ENCODE data around the gene PROKR2. TPM values are rescaled to one million over a fixed set of nuclear protein-coding genes. Genes with fewer than 3 reads are reported as not detected.
A peak's percentile ranks its signal among the peaks of the same experiment; 100 is the strongest.

PROKR2 gene
- polyA plus RNA-seq, 1 donor (not counting 4 experiments of a cell fraction or from before 2014, with no cell fraction given), result not detected

DNA sequence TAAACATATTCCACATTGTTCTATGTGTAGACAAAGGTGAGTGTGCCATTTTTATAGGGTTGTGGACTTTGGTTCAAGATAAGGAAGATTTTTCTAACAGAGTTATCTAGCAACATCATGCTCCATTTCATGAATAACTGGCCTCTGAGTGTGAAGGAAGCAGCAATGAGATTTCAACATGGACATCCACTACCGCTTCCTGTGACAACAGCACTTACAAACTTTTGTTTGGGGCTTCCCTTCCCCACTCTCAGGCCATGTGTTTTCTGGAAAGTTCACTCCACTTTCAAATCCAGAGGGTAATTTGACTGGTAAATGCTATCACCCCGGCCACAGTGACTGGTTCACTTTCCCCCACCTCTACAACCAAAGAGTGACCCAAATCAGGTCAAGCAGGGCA lies 38.1 kb upstream of the PROKR2 start:
- Histone ChIP-seq H4K20me1 (ENCODE audit: control insufficient read depth, extremely low read depth, insufficient read depth, low read length) (no peaks in the 10 kb centered on the region), H3K27me3 (ENCODE audit: control insufficient read depth, extremely low read depth, insufficient read depth, low read length) (no peaks in the 10 kb centered on the region), H3K36me3 (ENCODE audit: control insufficient read depth in 2 of 2, extremely low read depth in 1 of 2, insufficient read depth in 2 of 2, low read length in 2 of 2) (no peaks in the 10 kb centered on the region), H3K79me2 (ENCODE audit: control insufficient read depth, insufficient read depth, low read length) (no peaks in the 10 kb centered on the region), H3K4me2 (ENCODE audit: control insufficient read depth, extremely low read depth, insufficient read depth, low read depth, low read length) (no peak overlapping the region), H3K9me1 (ENCODE audit: control insufficient read depth, extremely low read depth, insufficient read depth, low read length) (no peaks in the 10 kb centered on the region), H3K9ac (ENCODE audit: control insufficient read depth, extremely low read depth, insufficient read depth, low read length) (no peak overlapping the region), H3K4me1 (ENCODE audit: control insufficient read depth, extremely low read depth, insufficient read depth, low read length) (peaks cover 4% of the 10 kb centered on the region), H3K4me3 (ENCODE audit: control insufficient read depth in 2 of 3, extremely low read depth in 1 of 3, insufficient read depth in 2 of 3, low read depth in 1 of 3, low read length in 3 of 3) (no peak overlapping the region), H2AFZ (ENCODE audit: control insufficient read depth, low read length) (no peak overlapping the region), H3K9me3 (ENCODE audit: control insufficient read depth, low read depth, low read length) (no peaks in the 10 kb centered on the region), H3K27ac (ENCODE audit: control insufficient read depth, insufficient read depth, low read length) (no peak overlapping the region)
- TF ChIP-seq EZH2 (IDR thresholded peaks at IDR 0.05; ENCODE audit: low read length), result no peak
- TF ChIP-seq CTCF (optimal IDR thresholded peaks at IDR 0.05 in 1 of 3, IDR thresholded peaks at IDR 0.05 in 1 of 3, conservative IDR thresholded peaks at IDR 0.05 in 1 of 3; ENCODE audit: extremely low read depth in 1 of 3, insufficient read depth in 2 of 3, low read length in 3 of 3), result no peak
- dilution Hi-C loops (cut with MboI; ENCODE audit: extremely low pct_ligation_motif_present, low sequenced_read_pairs), result no loop called here
- DNase-seq (ENCODE audit: low read depth, low spot score), result no peak
- FAIRE-seq, result no peak

- DNase-seq (ENCODE audit: low read depth, low spot score) (no peak), FAIRE-seq (peak; percentile 32)
- Histone ChIP-seq H3K36me3 (ENCODE audit: control insufficient read depth in 2 of 2, extremely low read depth in 1 of 2, insufficient read depth in 2 of 2, low read length in 2 of 2) (no peaks in the 10 kb centered on the region), H3K27me3 (ENCODE audit: control insufficient read depth, extremely low read depth, insufficient read depth, low read length) (no peaks in the 10 kb centered on the region), H3K4me2 (ENCODE audit: control insufficient read depth, extremely low read depth, insufficient read depth, low read depth, low read length) (peak overlapping the region; percentile 12), H3K9me3 (ENCODE audit: control insufficient read depth, low read depth, low read length) (no peaks in the 10 kb centered on the region), H3K9ac (ENCODE audit: control insufficient read depth, extremely low read depth, insufficient read depth, low read length) (no peak overlapping the region), H3K4me1 (ENCODE audit: control insufficient read depth, extremely low read depth, insufficient read depth, low read length) (peaks cover 4% of the 10 kb centered on the region), H4K20me1 (ENCODE audit: control insufficient read depth, extremely low read depth, insufficient read depth, low read length) (no peaks in the 10 kb centered on the region), H3K79me2 (ENCODE audit: control insufficient read depth, insufficient read depth, low read length) (no peaks in the 10 kb centered on the region), H3K27ac (ENCODE audit: control insufficient read depth, insufficient read depth, low read length) (no peak overlapping the region), H2AFZ (ENCODE audit: control insufficient read depth, low read length) (no peak overlapping the region), H3K4me3 (ENCODE audit: control insufficient read depth in 2 of 3, extremely low read depth in 1 of 3, insufficient read depth in 2 of 3, low read depth in 1 of 3, low read length in 3 of 3) (no peak overlapping the region), H3K9me1 (ENCODE audit: control insufficient read depth, extremely low read depth, insufficient read depth, low read length) (no peaks in the 10 kb centered on the region)
- TF ChIP-seq EZH2 (IDR thresholded peaks at IDR 0.05; ENCODE audit: low read length) (no peak), CTCF (optimal IDR thresholded peaks at IDR 0.05 in 1 of 3, IDR thresholded peaks at IDR 0.05 in 1 of 3, conservative IDR thresholded peaks at IDR 0.05 in 1 of 3; ENCODE audit: extremely low read depth in 1 of 3, insufficient read depth in 2 of 3, low read length in 3 of 3) (no peak)
- dilution Hi-C loops (cut with MboI; ENCODE audit: extremely low pct_ligation_motif_present, low sequenced_read_pairs), result no loop called here
Observed at GRCh38 chr20:5353624-5354496, 37.1 kb upstream of the PROKR2 start.
